CD4-positive, alpha-beta T cell treated with Interleukin-2 at 100 ng/mL for 4 hours (primary cell): ENCODE measurements around the gene CPNE5.

ENCODE experiments used
- DNase-seq: peaks from one replicate; pipeline ENCODE4 v3.0.0-alpha.2; 2020; ENCODE audit warnings: low spot score

CPNE5 gene

GRCh38 chr6:36702656-36703055 is 136.6 kb downstream of the CPNE5 start:
- DNase-seq: no peak

- no peak for DNase-seq
Observed at GRCh38 chr6:36701401-36701991, 137.7 kb downstream of the CPNE5 start.

GRCh38 chr6:36700831-36701230 is 138.4 kb downstream of the CPNE5 start:
- no peak for DNase-seq

- no peak for DNase-seq
Observed at GRCh38 chr6:36700071-36700812, 139.0 kb downstream of the CPNE5 start.

- DNase-seq: no peak
Observed at GRCh38 chr6:36699348-36699747, 139.9 kb downstream of the CPNE5 start.

- no peak for DNase-seq
Observed at GRCh38 chr6:36698871-36699271, 140.4 kb downstream of the CPNE5 start.

- no peak for DNase-seq
Observed at GRCh38 chr6:36698196-36698595, 141.0 kb downstream of the CPNE5 start.

GRCh38 chr6:36697481-36697903 is 141.8 kb downstream of the CPNE5 start, which contains the start of gene RAB44:
RAB44 (plus strand) TSS chr6:36697826; CDS start chr6:36704236, 6,410 bp downstream.
- no peak for DNase-seq

- DNase-seq: no peak
Observed at GRCh38 chr6:36695414-36695813, 143.8 kb downstream of the CPNE5 start.

- no peak for DNase-seq
Observed at GRCh38 chr6:36694616-36695015, 144.6 kb downstream of the CPNE5 start.

GRCh38 chr6:36692861-36693702 is 146.2 kb downstream of the CPNE5 start:
- DNase-seq: no peak

GRCh38 chr6:36692220-36692619 is 147.0 kb downstream of the CPNE5 start:
- peak; percentile 58 for DNase-seq

GRCh38 chr6:36691612-36692011 is 147.6 kb downstream of the CPNE5 start:
- no peak for DNase-seq

GRCh38 chr6:36691011-36691410 is 148.2 kb downstream of the CPNE5 start:
- DNase-seq: peak; percentile 38
